ENCODE data around the gene B3GNT8. TPM values are rescaled to one million over a fixed set of nuclear protein-coding genes. Genes with fewer than 3 reads are reported as not detected.

Gene B3GNT8
- total and polyA plus RNA-seq, 2 donors from 2014 or later, result 4.4 to 6.5 TPM

GRCh38 chr19:41452584-41453275 is 25.6 kb upstream of the B3GNT8 start:
- intact Hi-C loops (cut with DNase I), result no loop called here
- FAIRE-seq, result no peak
- H3K27ac ChIP-seq (ENCODE audit: low read depth in 2 of 2, low read length in 2 of 2), result no peak overlapping the region
- no peaks in the 10 kb centered on the region for H3K36me3 ChIP-seq (ENCODE audit: control insufficient read depth in 2 of 3, insufficient read depth in 3 of 3, low read length in 3 of 3)
- H3K9me3 ChIP-seq (ENCODE audit: control insufficient read depth in 2 of 3, insufficient read depth in 1 of 3, low read length in 3 of 3), result no peaks in the 10 kb centered on the region
- no peak for DNase-seq
- no peaks in the 10 kb centered on the region for H3K27me3 ChIP-seq (ENCODE audit: control insufficient read depth, insufficient read depth, low read length)
- TF ChIP-seq CTCF (IDR thresholded peaks at IDR 0.05; ENCODE audit: borderline replicate concordance, extremely low read depth, insufficient read depth), result no peak
- H3K4me1 ChIP-seq (ENCODE audit: control insufficient read depth in 2 of 3, insufficient read depth in 2 of 3, low read depth in 1 of 3, low read length in 3 of 3), result peaks cover 0 to 16% (median 3%) of the 10 kb centered on the region in 3 donors
- no peak overlapping the region for H3K9ac ChIP-seq (ENCODE audit: low read length in 3 of 3)
- H3K4me3 ChIP-seq (ENCODE audit: low read length in 3 of 3), result no peak overlapping the region

- intact Hi-C loops (cut with DNase I), result loop anchor here (10.0 kb wide), 1 partner anchor 125 kb away; the partner anchor contains the start of gene CEACAM21
- FAIRE-seq, result no peak
Observed at GRCh38 chr19:41449865-41450178, 22.6 kb upstream of the B3GNT8 start.

GRCh38 chr19:41449079-41449864 is 22.1 kb upstream of the B3GNT8 start:
- Histone ChIP-seq H3K9ac (ENCODE audit: low read length in 3 of 3) (peak overlapping the region in 1 of 3 donors; percentile 46), H3K9me3 (ENCODE audit: control insufficient read depth in 2 of 3, insufficient read depth in 1 of 3, low read length in 3 of 3) (no peaks in the 10 kb centered on the region), H3K4me1 (ENCODE audit: control insufficient read depth in 2 of 3, insufficient read depth in 2 of 3, low read depth in 1 of 3, low read length in 3 of 3) (no peaks in the 10 kb centered on the region), H3K36me3 (ENCODE audit: control insufficient read depth in 2 of 3, insufficient read depth in 3 of 3, low read length in 3 of 3) (no peaks in the 10 kb centered on the region), H3K4me3 (ENCODE audit: low read length in 3 of 3) (peak overlapping the region in 2 of 3 donors; percentile 11 to 46), H3K27ac (ENCODE audit: low read depth in 2 of 2, low read length in 2 of 2) (no peak overlapping the region), H3K27me3 (ENCODE audit: control insufficient read depth, insufficient read depth, low read length) (no peaks in the 10 kb centered on the region)
- no peak for FAIRE-seq
- peak; percentile 72 to 88 (median 84) for DNase-seq
- peak; percentile 96 for TF ChIP-seq CTCF (IDR thresholded peaks at IDR 0.05; ENCODE audit: borderline replicate concordance, extremely low read depth, insufficient read depth)
- intact Hi-C loops (cut with DNase I), result loop anchor here (10.0 kb wide), 1 partner anchor 126 kb away; the partner anchor contains the start of gene CEACAM21

More at GRCh38 chr19:41449865-41450178, 22.6 kb upstream of the B3GNT8 start:
- Histone ChIP-seq H3K4me3 (ENCODE audit: low read length in 3 of 3) (peak overlapping the region in 1 of 3 donors; percentile 46), H3K27ac (ENCODE audit: low read depth in 2 of 2, low read length in 2 of 2) (no peak overlapping the region), H3K4me1 (ENCODE audit: control insufficient read depth in 2 of 3, insufficient read depth in 2 of 3, low read depth in 1 of 3, low read length in 3 of 3) (no peaks in the 10 kb centered on the region), H3K27me3 (ENCODE audit: control insufficient read depth, insufficient read depth, low read length) (no peaks in the 10 kb centered on the region), H3K36me3 (ENCODE audit: control insufficient read depth in 2 of 3, insufficient read depth in 3 of 3, low read length in 3 of 3) (no peaks in the 10 kb centered on the region), H3K9me3 (ENCODE audit: control insufficient read depth in 2 of 3, insufficient read depth in 1 of 3, low read length in 3 of 3) (no peaks in the 10 kb centered on the region), H3K9ac (ENCODE audit: low read length in 3 of 3) (peak overlapping the region in 1 of 3 donors; percentile 46)
- no peak for DNase-seq
- no peak for TF ChIP-seq CTCF (IDR thresholded peaks at IDR 0.05; ENCODE audit: borderline replicate concordance, extremely low read depth, insufficient read depth)
